ENCODE data around the gene MAN1A1.
A peak's percentile ranks its signal among the peaks of the same experiment; 100 is the strongest.

The MAN1A1 gene

DNA sequence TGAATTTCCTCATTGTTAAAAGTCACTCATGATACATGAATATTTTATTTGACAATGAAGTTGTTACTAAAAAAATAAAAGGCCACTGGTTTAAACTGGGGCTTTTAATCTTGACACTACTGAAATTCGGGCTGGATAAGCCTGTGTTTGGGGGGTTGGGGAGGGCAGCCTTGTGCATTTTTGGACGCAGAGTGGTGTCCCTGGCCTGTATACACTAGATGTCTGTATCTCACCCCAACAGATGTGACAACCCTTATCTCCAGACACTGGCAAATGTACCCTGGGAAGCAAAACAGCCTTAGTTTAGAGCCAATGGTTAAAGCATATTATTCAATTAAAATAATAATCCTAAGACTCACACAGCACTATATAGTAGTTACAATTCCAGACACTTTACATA lies 24.8 kb downstream of the MAN1A1 start:
- DNase-seq, result no peak

DNA sequence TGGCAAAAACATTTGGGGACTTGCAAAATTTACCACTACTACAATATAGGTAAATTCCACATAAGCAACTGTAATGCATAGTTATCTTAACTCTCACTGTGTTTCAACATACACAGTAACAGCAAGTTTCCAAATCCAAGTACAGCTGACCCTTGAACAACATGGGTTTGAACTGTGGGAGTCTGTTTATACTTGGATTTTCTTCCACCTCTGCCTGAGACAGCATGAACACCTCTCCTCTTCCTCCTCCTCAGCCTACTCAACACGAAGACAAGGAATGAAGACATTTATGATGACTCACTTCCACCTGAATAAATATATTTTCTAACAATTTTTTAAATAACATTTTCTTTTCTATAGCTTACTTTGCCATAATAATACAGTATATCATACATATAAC lies 25.6 kb downstream of the MAN1A1 start:
- DNase-seq, result no peak

DNA sequence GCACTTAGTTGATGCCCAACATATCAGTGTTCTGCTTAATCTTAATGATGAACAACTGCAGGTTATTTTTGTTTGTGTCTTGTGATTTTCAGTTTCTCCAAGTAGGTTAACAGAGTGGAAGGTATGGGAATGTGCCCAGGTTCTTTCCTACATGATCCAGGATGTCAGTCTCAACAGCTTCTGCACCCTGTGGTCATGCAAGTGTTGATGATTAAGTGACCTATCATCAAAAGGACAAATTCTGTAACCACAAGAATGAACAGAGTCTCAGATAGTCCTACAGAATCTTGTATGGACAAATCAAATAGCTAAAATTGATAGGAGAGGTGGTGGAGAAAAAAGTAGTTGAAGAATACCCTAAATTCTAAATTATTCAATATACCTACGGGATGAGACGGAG lies 26.1 kb downstream of the MAN1A1 start:
- no peak for DNase-seq

DNA sequence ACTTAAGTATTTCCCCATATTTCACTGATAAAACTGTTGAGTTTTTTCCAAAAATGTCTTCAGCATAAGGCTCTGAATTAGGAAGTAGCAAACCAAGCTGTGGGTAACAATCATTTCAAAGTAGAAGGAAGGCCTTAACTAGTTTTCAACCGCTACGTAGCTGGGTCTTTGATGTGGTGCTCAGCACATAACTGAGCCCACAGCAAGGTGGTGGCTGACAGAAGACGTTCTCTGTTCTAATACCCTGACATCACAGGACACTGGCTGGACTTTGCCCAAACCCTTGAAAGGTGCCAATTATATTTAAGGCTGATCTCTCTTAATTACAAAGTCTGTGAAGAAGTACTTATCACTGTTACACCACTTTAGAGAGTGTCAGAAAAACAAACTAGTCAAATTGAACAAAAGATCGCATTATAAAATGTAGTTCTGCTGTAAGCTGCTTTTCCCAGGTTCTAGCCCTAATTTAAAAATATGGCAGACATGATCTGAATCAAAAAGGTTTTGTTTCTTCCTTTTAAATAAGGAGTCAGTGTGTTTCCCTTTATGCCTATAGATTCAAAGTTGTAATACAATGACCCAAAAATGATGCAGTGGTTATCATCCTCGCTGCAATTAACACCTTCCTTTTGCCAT lies 26.7 kb downstream of the MAN1A1 start:
- no peak for DNase-seq

DNA sequence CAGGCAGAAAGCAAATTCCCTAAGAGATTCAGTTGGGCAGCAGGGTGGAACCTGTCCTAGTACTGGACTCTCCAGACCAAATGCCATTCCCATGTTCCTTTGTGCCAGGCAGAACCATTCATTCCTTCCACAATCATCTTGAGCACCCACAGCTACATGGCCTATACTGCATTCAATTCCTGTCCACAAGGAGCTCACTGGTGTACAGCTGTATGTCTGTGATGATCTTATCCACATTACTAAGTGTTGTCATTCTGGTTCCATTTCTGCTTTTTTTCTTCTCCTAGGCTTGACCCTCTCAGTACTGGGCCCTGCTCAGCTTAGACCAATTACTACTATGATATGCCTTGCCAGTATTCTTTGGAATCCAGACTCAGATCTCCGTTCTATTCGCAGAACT lies 27.5 kb downstream of the MAN1A1 start:
- no peak for DNase-seq

DNA sequence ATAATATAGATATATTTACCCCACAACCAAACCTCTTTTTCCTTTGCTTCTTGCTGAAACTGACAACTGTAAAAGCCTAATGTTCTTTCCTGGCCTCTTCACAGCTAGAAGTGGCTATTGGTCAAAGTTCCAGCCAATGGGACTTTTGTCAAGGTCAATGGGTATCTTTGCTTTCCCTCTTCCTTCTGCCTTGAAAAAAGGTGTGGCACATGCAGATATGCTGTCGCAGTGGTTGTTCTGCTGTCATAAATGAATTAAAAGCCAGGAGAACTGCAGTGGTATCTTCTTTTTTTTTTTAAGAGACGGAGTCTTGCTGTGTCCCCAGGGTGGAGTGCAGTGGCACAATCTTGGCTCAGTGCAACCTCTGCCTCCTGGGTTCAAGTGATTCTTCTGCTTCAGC lies 29.9 kb downstream of the MAN1A1 start:
- DNase-seq, result no peak

DNA sequence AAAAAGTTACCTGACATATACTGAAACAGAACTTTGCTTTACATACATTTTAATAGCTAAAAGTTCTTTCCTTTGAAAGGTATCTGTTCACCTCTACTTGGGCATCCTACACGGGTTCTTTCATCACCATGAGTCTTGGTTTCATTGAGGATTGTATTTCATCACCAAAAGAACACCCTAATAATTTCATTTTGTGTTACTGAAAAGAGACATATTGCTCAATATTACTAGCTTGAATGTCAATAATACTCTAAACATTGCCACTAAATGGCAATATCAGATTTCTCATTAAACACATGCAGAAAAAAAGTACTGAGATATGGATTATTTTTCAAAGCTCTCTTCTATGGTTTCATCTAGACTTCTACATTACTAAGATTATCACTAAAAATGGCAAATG lies 30.8 kb downstream of the MAN1A1 start:
- no peak for DNase-seq

DNA sequence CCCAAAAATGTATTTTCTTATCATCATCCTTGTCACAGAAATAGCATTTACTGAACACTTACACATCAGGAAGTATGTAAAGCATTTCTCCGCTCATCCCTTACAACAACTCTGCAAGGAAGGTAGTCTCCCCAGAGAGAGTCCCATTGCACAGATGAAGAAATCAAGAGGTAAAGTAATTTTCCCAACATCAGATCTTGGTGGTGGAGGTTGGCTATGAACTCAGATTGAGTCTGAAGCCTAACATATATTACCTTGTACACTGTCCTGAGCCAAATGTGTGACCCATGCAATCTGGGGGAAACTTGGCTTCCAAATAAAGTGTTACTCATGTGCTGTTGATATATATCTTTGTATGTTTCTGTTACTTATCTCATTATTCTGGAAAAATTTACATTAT lies 31.4 kb downstream of the MAN1A1 start:
- no peak for DNase-seq

DNA sequence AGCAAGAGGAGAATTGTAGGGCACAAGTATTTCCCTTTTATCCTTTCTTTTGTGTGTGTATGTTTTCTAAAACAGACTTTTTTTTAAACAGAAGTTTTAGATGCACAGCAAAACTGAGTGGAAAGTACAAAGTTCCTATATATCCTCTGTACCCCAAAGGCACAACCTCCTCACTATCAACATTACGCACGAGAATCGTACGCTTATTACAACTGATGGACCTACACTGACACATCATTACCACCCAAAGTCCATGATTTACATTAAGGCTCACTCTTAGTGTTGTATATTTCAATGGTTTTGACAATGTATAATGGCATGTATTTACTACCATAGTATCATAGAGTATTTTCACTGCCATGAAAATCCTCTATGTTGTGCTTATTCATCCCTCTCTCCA lies 32.6 kb downstream of the MAN1A1 start:
- no peak for DNase-seq

DNA sequence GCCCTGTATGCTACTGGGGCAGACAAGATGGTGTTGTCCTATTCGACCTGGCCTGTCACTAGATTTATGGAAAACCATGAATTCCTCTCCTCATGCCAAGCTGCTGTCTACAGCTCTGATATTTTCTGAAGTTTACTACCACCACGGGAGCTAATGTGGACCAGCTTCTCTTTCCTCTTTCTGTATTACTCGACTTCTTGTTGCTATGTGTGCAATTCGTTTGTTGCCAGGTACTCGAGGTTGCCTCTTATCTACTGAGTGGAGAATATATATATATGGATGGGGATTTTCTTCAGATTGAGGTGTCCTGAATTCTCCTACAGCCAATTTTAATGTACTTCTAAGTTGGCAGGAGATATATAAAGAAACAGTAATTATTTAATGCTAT lies 34.7 kb downstream of the MAN1A1 start:
- no peak for DNase-seq

DNA sequence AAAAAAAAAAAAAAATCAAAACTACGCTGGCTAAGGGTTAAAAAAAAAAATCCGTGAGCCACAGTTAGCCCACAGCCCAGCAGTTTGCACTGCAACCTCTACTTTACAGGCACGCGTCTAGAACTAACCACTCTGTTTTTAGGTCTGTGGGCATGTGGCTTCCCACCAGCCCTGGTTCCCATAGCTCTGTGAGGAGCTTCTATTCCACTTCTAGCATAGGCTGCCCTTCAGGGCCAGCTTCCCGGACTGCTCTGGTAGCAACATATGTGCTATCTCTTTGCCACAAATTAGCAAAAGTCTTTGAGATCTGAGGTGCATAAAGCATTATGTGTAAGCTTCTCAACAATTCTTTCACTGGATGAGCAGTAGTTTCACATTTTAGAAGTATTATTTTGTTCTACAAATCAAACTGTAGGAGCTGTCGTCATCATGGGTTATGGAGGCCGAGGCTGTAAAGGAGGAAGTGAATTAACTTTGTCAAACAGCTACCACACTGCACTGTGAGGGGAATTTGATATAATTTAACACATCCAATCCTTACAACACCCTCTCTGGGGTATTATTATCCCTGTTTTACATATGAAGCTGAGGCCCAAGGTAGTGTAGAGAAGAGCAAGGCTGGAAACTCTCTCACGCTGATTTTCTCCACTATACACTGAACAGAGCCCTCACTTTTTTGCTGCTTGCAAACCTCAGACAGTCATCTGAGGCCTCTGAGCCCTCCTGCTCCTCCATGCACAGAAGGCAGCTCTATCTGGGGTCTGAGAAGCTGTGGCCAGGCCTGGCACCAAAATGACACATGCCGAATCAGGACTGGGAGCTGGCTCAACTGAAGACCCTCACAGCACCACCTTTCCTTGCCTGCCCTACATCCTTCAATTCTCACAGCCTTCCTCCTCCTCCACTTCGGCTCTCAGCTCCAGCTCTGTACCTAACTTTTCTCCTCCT lies 35.4 kb downstream of the MAN1A1 start:
- DNase-seq, result peak; percentile 57

DNA sequence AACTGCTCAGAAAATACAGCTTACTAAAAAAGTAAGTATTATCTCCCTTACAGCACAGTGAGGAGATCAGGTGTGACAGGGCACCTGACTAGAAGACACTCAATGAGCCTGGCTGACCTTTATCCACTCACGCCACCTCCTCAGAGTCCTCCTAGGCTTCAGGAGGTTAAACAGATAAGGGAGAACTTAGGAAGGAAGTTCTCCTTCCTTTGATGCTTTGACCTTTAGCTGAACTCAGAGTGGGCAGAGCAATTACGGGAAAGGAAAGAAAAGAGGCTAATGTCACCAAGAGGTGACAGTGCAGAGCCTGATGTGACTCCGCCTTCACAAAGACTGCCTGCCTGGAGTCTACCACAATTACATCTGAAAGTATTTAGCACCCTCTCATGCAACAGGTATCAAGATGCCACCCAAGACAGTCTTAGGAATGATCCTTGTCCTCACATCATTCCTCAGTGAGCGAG lies 36.7 kb downstream of the MAN1A1 start:
- no peak for DNase-seq

DNA sequence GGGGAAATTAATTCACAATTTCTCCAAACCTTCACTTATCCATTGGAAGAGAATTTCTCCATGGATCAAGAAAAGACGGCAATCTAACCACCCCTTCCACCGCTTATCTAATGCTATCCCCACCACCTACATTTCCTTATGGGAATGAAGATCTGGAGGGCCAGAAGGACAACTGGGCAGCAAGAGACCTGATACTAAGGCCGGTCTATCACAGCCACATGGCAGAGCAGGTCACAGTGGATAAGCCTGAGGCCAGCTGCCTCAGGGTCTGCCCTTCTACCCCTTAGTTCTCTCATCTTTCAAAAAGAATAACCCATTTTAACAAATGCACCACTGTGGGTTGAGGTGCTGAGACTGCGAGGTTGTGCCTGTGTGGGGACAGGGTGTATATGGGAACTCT lies 37.1 kb downstream of the MAN1A1 start:
- no peak for DNase-seq

DNA sequence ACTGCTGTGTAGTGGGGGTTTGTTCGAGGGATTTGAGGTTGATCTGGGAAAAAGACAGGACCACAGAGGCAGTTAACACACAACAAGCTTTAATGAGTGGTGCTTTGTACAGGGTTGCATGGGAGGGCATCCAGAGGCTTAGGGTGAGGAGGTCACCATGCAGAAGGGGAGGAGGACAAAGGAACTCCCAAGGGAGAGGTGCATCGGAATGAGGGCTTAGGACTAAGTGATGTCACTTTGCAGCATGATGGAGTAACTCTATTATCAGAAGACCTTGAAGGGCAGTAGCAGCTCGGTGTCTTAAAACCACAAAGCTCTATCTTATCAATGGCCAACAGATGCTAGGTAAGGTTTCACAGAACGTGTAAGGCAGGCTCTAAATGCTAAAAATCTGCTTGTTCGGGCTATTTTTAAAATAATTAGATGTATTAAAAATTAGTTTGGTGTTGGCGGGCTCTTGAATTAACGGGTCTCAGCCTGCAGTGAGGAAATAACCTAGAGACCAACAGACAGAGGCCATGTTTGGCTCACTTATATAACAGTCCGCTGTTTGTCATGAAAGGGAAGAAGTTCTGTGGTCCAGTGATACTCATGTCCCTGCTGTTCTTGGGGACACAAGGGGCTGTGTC lies 37.9 kb downstream of the MAN1A1 start:
- DNase-seq, result no peak

DNA sequence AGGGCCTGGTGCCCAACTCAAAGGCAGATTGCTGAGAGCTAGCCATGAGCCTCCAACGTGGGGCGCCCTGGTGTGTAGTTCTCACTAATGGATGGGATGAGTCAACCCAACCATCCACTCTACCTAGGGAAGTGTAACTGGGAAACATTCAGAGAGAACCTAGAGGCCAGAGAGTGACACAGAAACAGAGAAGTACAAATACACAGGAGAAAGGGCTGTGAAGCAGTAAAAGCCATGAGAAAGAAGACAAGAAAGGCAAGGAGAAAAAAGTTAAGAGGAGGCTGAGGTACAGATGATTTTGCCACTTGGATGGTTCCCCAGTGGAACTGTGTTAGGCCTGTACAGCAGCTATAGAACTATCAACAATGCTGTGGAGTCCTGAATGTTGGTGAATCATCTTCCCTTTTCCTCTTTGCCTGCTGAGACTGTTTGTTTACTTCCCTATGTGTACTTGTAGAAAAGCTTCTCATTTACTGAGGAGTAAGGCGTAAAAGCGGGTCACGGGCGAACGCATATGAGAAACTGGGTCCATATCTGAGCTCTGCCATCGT lies 39.0 kb downstream of the MAN1A1 start:
- no peak for DNase-seq

DNA sequence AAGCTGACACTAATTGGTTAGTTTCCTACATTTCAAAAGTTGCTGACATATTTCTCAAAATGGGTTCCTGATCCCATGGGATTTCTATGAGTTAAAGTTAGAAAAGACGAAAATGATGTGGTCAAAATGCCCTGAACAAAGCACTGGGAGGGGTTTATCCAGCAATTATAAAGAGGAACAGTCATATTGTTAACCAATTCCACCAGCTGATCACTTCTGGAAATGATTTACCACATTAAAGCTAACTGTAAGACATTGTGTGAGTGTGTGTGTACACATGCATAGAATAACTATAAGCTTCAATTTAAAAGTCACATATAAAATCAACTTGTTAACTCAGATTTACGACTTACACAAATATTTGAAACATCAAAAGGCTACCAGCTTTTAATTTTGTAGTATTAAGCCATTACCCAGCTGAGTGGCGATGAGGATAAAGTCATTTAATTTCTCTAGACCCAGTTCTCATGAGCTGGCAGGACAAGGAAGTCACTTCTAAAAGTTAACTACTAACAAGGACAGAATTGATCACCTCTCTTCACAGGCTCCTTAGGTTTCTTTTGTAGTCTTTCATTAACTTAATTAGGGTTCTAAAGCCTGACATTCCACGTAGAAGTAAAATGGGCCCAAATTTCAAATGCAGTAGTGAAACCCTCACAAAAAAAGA lies 40.4 kb downstream of the MAN1A1 start:
- DNase-seq, result no peak

DNA sequence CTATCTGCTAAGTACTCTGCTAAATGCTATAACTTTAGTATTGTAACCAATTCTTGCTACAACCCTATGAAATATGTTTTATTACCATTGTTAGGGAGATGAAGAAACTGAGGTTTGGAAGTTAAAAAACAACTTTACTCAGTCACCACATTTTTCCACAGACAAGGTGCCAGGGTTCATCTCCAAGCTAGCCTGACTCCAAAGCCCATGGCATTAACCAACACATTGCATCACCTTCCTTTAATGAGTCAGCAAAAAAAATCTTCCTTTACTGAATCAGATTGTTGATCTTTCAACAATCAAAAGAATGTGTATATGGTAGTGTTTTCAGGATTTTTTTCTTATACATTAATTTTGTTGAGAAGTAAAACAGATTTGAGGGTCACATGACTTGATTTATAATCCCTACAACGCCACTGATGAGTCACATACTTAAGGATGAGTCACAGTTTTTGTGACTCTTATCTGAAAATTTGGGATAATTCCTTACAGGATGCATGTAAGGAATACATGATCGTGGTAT lies 41.5 kb downstream of the MAN1A1 start:
- DNase-seq, result no peak

DNA sequence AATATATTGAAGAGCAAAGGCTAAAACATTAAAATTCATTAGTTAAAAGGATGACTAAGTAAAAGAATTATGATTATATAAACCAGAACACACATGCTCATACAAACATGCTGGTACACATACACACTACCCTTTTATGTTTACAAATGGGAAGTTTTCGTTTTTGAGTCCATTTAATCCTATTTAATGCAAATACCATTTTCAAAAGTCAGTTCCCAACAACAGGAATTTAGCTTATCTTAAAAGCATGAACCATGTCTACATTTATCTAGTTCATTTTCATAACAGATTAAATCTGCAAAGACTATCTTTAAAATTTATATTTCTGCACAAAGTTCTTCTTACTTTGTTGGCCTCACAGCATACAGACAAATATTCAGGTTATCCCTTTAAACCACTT lies 42.5 kb downstream of the MAN1A1 start:
- DNase-seq, result no peak

DNA sequence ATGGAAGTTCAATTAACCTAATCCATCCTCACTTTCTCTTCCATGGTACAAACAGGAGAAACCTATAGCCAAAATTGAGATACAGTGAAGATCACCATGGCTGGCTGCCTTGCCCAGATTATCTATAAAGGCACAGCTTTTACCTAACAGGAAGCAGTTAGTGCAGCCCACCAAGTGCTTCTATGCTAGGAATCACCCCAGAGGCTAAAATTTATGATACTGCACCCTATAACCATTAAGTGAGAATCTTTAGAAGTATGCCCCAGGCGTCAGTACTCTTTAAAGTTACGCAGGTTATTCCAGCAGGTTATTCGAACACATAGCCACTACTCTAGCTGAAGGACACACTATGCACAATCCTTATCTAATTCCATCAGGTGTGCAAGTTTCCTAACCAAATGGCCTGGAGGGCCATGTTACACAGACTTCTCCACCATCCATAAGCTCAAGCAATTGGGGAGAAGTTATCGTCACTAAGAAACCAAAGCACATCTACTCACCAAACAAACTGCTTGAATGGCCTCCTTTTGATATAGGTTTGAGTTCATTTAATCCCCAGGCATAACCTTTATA lies 43.1 kb downstream of the MAN1A1 start:
- DNase-seq, result no peak

DNA sequence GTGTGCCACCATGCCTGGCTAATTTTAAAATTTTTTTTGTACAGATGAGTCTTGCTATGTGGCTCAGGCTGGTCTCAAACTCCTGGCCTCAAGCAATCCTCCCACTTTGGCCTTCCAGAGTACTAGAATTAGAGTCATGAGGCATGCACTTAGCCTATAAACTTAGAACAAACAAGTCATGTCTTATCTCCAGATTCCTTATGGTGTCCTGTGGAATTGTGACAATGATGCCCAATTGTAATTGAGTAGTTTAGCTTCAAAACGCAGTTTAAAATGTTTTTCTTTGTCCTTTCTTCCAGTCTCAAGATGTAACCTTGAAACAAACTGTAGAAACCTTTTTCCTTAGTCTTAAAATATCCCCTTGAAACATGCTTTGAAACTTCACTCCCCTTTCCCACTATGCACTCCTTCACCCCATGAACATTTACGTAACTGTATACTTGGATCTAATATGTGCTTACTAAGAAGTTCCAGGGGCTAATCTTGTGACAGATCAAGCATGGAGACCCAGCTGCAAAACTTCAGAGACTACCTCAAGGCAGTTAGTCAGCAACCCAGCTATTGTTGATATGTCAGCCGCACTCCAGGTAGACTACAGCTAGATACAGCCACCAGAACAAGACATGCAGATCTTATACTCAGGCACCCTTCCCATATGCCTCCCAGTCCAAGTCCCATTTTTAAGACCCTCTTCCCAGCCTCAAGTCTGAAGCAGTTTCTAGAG lies 46.2 kb downstream of the MAN1A1 start:
- DNase-seq, result no peak

DNA sequence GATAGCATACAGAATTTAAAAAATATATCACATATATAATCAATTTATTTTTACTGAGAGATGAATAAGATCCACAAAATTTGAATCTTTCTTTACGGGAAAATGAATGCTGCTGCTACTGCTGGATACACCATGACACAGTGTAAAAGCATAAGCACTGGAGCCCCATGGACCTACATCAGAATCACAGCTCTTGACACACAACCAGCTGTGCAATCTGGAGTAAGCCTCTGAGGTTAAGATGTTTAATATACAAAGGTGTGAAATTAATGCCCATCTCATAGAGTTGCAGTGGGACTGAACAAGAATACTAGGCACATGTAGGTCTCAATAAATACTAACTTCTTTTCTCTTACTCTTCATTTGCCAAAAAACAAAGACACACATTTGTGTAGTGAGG lies 48.1 kb downstream of the MAN1A1 start:
- no peak for DNase-seq

DNA sequence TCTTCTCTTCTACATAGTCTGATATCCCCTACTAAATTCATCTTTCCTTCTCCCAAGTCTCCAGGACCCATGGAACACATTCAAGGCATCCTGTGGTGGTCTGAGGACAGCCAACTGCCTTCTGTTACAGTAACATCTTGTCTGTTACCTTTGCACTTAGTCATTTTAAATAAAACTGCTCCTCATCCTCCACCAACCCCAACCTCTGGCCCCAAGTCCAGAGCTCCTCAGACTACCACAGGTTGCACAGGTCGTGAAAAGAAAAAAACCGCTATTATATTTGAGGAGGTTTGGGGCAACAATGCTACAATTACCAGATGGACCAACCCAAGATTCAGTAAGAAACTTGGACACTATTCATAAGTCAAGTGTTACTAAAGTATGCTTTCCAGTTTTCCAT lies 49.9 kb downstream of the MAN1A1 start:
- no peak for DNase-seq
